Activated naive CD4-positive, alpha-beta T cell treated with anti-CD3 and anti-CD28 coated beads, Interleukin-2, amount 50 U/mL, for 16 hours (primary cell): Measurements from ENCODE around the gene DAZL.
"Not testable (repeated sequence)": the region's sequence is repeated elsewhere in the genome, so short reads cannot be mapped to it uniquely, and the experiment has no call there.

ENCODE experiments used
- DNase-seq: peaks from one replicate; pipeline ENCODE4 v3.0.0-alpha.2; 2020

Gene DAZL

DNA sequence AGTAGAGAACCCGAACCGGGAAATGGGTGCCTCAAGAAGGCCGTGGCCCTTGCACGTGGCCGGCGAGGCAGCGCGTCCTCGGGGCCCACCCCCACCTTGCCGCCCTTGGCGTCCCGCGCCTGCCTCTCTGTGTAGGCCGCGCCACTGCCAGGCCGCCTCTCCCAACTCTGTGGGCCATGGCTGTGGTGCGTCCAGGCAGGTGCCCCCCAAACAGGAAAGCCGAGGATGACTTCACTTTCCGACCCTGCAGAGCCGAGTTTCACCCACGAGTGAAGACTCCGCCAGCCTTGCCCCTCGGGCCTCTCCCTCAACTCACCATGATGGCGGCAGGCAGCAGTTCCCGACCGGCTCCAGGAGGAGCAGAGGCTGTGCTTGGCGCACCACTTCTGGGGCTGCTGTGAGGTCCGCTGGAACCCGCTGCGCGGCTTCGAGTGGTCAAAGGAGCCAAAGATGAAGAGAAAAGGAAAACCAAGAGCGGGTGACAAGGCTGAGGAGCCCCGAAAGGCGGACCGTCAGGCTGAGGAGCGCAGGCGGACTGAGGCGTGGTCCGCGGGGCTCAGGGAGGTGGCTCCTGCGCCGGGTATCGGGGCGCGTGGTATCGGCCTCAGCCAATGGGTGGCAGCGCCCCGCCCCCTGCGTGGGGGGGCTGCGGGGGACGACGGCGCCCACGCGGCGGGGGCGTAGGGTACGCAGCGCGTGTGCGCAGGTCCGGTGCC is at the start of gene DAZL:
DAZL (minus strand) TSS at position 537 of the 716 bp plus-strand sequence; CDS start at position 319, 218 bp downstream.
- DNase-seq = no peak

DNA sequence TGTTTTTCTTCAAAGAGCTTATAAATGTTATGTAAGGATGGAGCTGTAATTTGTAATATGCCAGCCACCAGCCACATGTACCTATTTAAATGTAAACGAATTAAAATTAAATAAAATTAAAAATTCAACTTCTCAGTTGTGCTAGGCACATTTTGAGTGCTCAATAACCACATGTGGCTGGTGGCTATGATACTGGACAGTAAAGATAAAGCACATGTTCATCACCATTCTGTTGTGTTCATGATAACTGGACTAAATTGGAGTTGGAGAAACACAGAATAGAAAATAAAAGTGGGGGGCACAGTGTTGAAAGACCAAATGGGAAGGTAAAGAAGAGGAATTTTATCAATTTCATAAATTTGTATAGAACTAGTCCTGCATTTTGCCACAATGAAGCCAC is 49.8 kb upstream of the DAZL start:
- DNase-seq = no peak

DNA sequence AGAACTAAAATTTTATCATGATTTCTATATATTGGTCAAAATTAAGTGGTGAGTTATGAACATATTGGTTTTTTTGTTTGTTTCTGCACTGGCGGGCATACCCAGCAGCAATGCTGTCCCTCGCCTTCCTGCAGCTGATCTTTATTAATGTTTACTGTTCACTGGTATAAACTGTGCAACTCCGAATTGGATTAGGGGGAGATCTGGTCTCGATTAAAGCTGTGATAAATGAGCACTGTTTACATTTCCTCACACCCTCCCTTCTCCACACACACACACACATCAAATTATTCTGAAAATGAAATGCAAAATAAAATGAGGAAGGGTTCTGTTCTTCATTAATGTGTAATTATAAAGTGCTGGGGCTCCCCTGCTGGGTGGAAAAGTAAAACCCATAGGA is 48.5 kb upstream of the DAZL start:
- DNase-seq = no peak

GRCh38 chr3:16647668-16648067 is 42.4 kb upstream of the DAZL start:
- no peak for DNase-seq

DNA sequence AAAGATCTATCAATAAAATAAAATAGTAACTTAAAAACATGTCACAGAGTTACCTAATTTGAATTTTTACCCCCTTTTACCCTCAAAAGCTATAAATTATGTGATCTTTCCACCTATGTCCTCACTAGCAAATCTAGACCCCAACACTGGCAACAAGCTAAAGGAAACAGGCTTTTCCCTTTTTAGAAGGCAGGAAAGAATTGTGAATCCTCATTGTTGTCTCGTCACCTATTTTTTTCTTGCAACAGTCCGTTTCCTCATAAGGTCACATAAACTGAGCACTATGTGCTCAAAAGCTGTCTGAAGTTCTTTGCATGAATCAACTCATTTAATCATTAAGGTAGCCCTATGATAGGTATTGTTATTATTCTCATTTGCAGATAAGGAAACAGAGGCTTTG is 34.6 kb upstream of the DAZL start:
- no peak for DNase-seq

DNA sequence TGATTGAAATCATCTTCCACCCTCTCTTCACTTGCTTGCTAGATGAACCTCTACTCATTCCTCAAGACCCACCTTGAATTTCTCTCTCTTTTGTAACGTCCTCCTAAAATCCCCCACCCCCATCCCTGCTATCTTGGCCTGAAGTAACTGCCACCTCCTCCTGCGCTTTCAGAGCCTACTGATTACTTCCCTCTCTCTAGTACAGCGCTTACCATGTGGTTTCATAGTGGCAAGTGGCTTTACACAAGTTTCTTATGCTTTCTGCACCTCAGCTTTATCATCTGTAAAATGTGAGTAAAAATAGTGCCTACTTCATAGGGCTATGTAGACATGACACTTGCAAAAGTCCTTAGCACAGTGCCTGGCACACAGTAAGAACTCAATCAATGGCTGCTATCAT is 28.7 kb upstream of the DAZL start:
- DNase-seq = no peak

GRCh38 chr3:16632395-16632794 is 27.2 kb upstream of the DAZL start:
- DNase-seq = no peak

DNA sequence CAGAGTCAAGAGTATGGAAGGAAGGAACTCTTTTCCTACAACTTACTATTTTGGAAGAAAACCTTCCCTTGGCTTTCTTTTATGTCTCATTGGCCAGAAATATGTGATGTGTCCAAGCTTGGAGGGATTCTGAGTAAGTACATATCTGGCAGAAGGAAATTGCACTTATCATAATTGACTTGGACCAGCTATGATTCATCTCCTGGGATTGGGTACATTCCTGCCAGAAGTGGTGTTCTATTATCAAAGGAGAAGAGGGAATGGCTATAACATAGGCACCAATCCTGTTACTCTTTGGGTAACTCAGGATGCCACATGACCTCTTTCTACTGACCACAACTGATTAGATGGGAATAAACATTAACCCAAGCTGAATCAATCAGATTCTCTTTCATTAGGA is 13.5 kb upstream of the DAZL start:
- DNase-seq = no peak

GRCh38 chr3:16617155-16617554 is 11.9 kb upstream of the DAZL start:
- DNase-seq = not testable (repeated sequence)

DNA sequence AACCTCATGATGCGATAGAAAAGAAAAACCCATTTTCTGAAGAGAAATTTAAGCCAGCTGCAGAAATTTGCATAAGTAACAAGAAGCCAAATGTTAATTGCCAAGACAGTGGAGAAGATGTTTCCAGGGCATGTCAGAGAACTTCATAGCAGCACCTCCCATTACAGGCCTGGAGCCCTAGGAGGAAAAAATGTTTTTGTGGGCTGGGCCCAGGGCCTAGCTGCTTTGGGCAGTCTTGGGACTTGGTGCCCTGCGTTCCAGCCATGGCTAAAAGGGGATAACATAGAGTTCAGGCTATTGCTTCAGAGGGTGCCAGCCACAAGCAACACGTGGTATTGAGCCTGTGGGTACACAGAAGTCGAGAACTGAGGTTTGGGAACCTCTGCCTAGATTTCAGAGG is 10.9 kb upstream of the DAZL start:
- no peak for DNase-seq

DNA sequence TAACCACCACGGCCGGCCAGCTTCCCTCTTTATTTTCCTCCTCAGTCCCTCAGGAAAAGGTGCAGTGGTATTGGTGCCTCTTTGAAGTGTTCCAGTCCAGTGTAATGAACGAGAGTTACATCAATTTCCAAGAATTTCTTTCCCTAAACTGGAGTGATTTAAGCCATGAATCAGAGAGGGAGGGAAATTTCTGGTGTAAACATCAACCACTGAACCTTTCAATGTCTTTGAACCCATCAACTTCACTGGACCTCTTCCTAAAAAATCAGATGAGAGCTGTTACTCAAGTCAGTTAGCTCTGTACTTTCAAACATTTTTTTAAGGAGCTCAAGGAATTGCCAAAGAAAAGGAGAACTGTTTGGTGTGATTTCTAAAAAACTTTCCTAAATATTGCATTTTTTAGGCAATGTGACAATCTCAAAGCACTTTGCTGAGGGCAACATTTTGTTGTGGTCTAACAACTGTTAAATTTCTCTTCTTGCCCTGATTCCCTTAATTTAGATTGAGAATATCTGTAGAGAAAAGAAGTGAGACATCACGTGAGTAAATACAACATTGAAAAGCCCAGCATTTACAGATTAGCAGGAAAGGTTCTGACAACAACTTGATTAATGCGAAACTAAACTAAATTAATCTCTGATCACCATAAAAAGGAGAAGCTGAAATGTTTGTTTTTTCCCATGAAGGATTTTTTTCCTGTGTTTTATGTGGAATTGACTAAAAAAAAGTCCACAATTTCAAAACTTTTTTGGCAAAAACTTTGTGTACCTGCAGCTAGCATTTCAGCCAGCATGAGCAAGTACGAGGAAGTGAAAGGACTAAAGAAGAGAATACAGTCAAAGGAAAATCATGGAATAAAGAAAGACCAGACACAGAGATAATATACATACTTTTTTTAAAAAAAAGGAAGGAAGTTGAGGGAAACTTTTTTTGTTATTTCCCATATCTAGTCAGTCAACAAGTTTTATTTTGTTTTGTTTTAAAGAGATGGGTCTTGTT is 9.1 kb upstream of the DAZL start:
- DNase-seq = no peak

- DNase-seq = no peak
Measured at GRCh38 chr3:16609927-16610580, 4.8 kb upstream of the DAZL start.

- DNase-seq = no peak
Measured at GRCh38 chr3:16608816-16609215, 3.6 kb upstream of the DAZL start.

GRCh38 chr3:16607718-16608117 is 2.5 kb upstream of the DAZL start:
- DNase-seq = no peak

DNA sequence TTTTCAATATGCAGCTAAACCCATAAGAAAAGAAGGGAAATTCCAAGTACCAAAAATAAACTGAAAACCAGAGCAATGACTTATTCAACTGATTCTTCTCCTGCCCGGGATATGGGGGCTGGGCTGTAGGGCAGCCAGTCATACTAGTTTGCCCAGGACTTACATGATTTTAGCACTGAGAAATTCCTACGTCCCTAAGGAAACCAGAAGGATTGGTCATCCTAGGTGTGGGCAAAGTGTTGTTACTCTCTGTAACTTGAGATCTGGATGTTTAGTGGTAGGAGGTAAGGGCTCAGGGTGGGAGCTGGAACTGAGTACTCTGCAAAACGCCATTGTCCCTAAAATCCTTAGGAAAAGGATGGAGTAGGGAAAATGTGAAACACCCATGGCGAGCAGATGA is 1.2 kb upstream of the DAZL start:
- no peak for DNase-seq

DNA sequence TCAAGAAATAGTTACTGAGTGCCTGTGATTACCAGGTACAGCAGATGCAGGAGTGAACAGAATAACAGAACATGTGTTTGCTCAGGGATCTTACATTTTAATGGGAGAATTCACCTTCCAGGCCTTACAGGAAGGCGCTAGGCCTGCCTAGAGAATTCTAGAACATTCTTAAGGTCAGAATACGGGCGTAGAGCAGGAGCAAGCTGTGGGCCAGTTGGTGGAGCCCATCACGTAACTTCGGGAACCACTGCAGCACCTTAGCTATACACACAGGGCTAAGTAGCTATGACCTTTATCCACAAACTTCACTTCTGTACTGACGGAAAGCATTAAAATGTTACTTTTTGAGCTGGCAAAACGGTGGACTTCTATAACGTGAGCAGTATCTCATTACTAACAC is 743 bp upstream of the DAZL start:
- no peak for DNase-seq

- DNase-seq = no peak
Measured at GRCh38 chr3:16604433-16604832, 790 bp downstream of the DAZL start.

GRCh38 chr3:16601537-16602005 is 3.7 kb downstream of the DAZL start:
- no peak for DNase-seq

DNA sequence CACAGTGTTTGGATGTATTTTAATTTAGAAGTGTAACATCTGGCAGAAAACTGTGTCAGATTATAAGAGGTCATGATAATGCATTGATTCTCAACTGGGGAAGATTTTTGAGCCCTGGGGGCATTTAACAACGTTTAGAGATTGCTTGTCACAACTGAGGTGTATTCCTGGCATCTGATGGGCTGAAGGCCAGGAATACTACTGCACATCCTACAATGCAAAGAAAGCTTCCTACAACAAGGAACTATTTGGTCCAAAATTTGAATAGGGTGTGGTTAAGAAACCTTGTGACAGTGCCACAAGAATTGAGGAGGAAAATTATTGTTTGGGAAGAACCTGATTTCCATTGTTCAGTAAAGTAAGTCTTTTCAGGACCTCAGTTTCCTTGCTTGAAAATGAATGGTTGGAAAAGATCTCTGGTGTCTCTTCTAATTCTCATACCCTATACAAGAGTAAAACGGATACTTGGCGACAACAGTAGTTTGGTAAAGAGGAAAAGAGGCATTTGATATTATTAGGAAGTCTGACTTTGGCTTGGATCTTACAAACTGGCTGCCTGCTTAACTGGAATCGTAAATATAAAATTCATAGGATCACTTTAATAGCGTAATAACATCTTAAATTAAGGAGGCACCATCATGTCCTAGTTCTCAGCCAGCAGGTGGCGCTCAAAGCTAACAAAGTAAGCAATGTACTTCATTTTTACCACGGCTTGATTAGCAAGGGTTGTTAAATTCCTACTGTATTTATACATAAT is 4.3 kb downstream of the DAZL start:
- DNase-seq = peak; percentile 83

GRCh38 chr3:16599694-16600093 is 5.5 kb downstream of the DAZL start:
- DNase-seq = no peak

- no peak for DNase-seq
Measured at GRCh38 chr3:16596352-16597032, 8.7 kb downstream of the DAZL start.

DNA sequence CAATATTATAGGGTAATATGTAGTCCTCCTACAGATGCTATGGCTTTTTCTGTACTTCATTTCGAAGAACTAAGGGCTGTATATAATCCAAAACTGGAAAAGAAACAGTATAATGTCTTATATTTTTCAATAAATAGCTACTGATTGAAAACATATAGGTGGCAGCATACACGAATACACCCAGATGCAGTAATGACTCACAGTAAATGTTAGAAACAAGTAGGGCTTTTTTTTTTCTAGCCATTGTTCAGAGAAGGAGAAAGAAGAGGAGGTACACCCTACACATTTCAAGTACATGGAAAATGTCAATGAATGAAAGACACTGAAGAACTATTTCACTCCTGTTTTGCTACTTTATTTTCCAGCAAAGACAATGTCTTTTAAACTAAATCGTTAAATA is 9.4 kb downstream of the DAZL start:
- DNase-seq = no peak
